ENCODE measurements around the gene TGM4.
A peak's percentile ranks its signal among the peaks of the same experiment; 100 is the strongest.

The TGM4 gene

DNA sequence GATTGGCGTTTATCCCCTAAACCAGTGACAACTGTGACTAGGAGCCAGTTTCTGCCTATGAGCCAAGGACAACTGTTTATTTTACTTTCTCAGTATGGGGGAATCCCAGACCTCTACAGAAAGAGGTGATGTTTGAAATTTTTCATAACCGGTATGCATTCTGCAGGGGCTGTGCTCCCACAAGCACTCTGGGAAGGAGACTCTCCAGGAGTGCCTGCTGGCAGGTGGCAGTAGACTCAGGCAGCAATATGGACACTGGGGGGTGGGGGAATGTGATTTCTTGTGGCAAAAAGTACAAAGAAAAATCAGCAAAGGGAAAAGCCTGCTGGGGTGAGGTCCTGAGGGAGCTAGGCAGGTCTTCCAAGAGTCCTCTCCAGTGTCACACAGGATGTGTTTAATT is 5.9 kb downstream of the TGM4 start:
- DNase-seq (ENCODE audit: low read depth), result no peak

DNA sequence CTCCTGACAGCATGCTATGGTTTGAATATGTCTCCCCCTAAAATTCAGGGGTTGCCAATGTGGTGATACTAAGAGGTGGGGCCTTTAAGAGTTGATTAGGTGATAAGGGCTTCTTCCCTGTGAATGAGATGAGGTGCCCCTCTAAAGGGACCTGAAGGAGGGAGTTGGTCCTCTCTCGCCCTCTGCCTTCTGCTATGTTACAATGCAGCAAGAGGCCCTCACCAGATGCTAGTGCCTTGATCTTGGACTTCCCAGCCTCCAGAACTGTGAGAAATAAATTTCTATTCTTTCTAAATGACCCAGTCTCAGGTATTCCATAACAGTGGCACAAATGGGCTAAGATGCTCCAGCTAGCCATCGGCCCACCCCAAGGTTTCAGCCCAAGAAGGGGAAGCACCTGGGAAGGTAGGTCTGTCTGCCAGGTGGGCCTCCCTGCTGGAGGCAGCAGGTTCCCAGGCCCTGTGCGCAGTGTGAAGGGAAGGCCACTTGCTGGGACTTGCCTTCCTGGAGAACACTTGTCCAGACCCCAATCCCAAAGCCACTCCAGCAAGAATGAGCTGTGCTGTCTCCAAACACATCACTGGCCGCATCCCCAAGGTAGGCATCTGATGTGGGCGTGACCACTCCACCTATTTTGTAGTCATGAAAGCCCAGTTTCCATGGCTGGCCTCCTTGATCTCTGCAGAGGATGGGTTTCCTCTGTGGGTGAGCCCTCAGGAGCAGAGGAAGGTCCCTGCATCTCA is 9.0 kb downstream of the TGM4 start:
- DNase-seq (ENCODE audit: low read depth), result no peak

- peak; percentile 90 for DNase-seq (ENCODE audit: low read depth)
Measured at GRCh38 chr3:44883999-44884431, 9.6 kb downstream of the TGM4 start.

DNA sequence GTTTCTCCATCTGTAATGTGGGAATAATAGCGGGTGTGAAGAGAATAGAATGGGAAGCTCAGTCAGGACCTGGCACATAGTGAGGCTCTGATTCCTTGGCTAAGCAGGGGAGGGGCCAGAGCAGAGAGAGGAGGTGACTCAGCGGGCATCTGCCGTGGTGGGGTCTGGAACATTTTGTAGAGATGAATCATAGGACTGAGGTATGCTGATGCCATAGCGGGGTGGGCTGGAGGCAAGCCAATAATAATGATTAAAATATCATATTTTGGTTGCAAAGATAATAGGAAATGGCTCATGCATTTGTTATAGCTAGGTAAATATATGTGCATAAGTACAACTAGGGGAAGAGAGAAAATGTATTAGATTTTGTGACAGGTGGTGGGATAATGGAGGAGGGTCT is 11.2 kb downstream of the TGM4 start:
- peak; percentile 63 for DNase-seq (ENCODE audit: low read depth)

GRCh38 chr3:44886561-44886960 is 12.2 kb downstream of the TGM4 start:
- no peak for DNase-seq (ENCODE audit: low read depth)

DNA sequence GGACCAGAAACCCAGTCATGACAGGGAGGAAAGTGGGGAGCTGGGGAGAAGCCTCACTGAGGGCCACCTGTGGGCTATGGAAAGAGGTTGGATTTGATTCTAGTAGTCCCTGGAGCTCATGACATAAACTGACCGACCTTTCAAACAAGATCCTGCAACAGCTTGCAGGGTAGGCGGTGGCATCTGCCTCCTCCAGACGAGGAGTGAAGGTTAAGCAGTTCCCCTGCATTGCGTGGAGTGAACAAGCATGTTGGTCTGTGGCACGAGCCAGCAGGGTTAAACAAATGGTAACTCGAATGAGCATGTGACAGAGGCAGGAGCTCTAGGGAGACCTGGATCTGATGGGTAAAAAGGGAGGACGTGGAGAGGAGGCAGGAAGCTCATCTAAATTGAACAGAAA is 12.7 kb downstream of the TGM4 start:
- no peak for DNase-seq (ENCODE audit: low read depth)

GRCh38 chr3:44890258-44890657 is 15.8 kb downstream of the TGM4 start:
- DNase-seq (ENCODE audit: low read depth), result no peak

GRCh38 chr3:44890852-44891251 is 16.4 kb downstream of the TGM4 start:
- DNase-seq (ENCODE audit: low read depth), result no peak

DNA sequence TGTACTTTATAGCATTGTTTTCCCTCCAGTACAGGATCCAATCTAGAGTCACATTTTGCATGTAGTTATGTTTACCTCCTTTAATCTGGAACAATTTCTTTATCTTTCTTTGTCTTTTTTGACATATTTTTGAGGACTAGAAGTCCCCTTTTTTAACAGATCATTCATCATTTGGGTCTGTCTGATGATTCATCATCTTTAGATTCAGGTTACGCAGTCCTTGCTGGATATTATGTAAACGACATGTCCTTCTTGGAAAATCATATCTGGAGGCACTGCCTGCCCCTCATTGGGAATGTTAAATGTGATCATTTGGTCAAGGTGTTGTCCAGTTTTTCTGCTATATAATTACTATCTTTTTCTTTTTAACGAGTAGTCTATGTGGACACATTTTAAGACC is 18.3 kb downstream of the TGM4 start:
- DNase-seq (ENCODE audit: low read depth), result no peak

DNA sequence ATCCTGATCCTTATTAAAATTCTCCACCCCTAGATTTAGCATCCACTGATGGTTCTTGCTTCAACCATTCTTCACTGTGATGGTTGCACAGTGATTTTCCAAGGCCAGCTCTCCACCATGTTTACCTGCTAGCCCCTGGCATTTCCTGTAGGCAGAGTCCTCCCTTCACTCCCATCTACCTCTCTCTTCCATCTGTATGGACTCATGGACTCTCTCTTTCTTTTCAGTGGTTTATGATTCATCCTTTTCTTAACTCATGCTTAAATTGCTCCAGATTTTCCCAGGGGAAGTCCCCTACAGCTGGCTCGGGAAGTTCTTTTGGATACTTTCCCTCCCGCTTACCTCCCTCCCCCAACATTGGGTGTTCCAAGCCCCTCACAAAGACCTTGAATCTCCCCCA is 18.7 kb downstream of the TGM4 start:
- peak; percentile 24 for DNase-seq (ENCODE audit: low read depth)

DNA sequence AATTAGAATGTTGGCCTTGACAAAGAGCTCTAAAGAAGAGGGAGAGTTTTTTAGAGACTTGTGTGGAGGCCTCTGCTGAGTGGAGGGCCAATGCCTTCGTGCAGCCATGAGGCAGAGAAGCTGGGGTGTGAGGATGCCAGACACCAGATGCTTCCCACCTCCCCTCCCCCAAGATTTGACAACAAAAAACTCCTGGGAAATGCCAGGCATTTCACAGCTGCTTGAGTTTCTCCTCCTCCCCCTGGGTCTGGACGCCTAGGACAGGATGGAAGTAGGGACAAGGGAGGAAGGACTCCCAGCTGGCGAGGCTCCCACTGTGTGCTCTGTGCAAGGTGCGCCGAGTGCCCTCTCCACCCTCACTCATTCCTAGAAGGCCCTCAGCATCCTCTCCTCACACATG is 20.1 kb downstream of the TGM4 start:
- no peak for DNase-seq (ENCODE audit: low read depth)

- no peak for DNase-seq (ENCODE audit: low read depth)
Measured at GRCh38 chr3:44896440-44896839, 22.0 kb downstream of the TGM4 start.

- no peak for DNase-seq (ENCODE audit: low read depth)
Measured at GRCh38 chr3:44899683-44900367, 25.4 kb downstream of the TGM4 start.

DNA sequence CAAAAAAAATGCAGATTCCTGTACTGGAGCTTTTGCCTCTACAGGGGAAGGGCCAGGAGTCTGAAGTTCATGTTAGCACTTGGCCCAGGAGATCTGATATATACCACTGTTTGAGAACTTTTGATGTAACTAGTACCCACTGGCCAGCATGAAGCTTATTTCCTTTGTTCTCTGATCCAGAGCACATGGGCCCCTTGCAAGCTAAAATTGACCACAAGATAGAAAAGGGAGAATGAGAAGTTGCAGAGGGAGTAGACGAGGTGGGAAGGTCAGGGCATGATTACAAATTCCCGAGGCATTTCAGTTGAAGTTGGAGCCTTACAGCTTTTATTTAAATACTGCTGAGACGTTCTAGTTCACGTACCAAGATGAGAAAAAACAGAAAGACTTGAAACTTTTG is 28.2 kb downstream of the TGM4 start:
- no peak for DNase-seq (ENCODE audit: low read depth)

DNA sequence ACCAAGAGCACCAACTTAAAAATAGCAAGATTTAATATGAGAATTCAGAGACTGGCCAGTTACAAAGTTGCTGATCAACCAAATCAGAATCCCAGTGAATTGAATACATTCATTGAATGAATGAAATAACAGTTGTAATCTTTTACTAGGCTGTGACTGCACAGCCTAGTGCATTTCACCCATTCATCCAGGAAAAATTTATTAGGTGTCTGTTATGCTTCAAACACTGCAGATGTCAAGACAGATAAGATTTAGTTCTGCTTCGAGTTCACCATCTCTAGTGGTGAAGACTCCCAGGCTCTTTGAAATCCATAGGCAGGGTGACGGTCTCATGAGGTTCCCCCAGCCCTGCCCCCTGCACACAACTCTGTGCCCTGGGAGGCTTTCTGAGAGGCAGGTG is 28.9 kb downstream of the TGM4 start:
- DNase-seq (ENCODE audit: low read depth), result no peak

GRCh38 chr3:44903751-44904150 is 29.3 kb downstream of the TGM4 start:
- no peak for DNase-seq (ENCODE audit: low read depth)

DNA sequence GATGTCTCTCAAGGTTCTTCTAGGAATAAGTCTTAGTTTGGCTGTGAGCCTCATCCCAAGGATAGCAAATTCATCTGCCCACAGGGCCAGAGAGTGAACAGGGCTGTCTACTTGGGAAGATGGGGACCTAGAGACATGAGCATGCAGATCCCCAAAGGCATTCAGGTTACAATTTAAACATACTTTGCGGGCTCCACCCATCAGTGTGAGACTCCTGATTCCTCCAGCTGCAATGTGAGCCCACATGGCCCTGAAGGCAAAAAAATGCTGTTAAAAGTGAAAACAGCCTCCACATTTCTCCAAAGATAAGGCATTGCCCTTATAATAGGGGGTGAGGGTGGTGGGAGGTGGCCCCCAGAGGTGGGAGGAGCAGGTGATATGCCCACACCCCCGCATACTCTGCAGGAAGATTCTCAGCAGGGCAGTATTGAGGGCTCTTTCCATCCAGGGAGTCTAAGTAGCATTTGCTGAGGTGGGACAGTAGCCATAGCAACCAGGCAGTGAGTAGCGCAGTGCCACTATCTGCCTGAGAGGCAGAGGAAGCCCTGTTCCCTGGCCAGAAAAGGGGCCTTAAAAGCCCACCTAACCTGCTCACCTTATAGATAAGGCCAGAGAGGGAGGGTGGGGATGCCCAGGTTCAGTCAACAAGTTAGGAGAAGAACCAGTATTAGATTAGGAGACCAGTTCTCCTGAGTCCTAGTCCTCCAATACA is 31.2 kb downstream of the TGM4 start:
- no peak for DNase-seq (ENCODE audit: low read depth)

- no peak for DNase-seq (ENCODE audit: low read depth)
Measured at GRCh38 chr3:44906997-44907396, 32.6 kb downstream of the TGM4 start.

- DNase-seq (ENCODE audit: low read depth), result no peak
Measured at GRCh38 chr3:44907612-44908011, 33.2 kb downstream of the TGM4 start.

DNA sequence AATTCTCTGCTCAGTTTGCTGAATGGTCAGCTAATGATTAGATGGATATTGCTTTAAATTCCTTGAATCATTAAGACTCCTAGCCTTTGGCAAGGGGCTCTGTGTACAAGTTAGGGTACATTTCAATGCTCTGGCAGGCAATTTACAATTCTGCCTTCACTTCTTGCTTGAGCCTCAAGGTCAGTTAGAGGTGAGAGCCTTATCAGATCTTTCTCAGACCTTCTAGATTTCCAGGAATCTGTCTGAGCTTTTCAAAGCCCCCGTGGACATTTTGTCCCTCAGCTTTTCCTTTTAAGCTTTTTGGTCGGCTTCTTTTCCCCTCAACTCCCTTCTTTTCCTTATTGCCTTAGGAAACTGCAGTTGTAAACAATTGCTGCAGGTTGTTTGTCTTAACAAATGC is 34.7 kb downstream of the TGM4 start:
- DNase-seq (ENCODE audit: low read depth), result no peak

GRCh38 chr3:44910693-44911092 is 36.3 kb downstream of the TGM4 start:
- DNase-seq (ENCODE audit: low read depth), result no peak

GRCh38 chr3:44913868-44914468 is 39.6 kb downstream of the TGM4 start:
- peak; percentile 40 for DNase-seq (ENCODE audit: low read depth)

DNA sequence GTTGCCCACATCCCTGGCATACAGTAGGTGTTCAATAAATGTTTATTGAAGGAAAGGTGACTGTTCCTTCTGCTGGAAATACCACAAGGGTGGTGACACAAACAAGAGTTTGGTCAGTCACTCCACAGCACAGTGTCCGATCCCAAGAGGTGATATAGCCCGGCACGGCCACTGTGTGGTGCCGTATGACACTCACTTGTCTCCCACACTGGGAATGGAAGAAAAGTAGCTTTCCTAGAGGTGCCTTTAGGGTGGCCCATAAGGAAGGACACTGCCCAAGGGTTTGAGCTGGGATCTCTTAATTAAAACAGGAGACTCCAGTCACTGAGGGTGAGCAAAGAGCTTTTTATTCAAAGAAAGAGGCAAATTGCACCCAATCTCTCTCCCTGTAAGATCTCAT is 40.5 kb downstream of the TGM4 start:
- no peak for DNase-seq (ENCODE audit: low read depth)
